SK-N-SH treated with all-trans-retinoic acid at 6 μM for 48 hours (cell line): Measurements from ENCODE around the gene UNC119B.

Source experiments
- GLIS3 ChIP-seq: fragments of 250-450 bp; sonication (Bioruptor Pico); IDR thresholded peaks from 2 replicates; pipeline ENCODE4 v1.5.0; 2020; ENCODE audit warnings: mild to moderate bottlenecking, moderate library complexity
- ZFP30 ChIP-seq: fragments of 450-650 bp; formaldehyde crosslinking; IDR thresholded peaks from 2 replicates; pipeline ENCODE4 v1.5.0; 2022; ENCODE audit warnings: mild to moderate bottlenecking, moderate library complexity
- ZNF70 ChIP-seq: fragments of 450-650 bp; formaldehyde crosslinking; IDR thresholded peaks from 2 replicates; pipeline ENCODE4 v1.5.0; 2020; ENCODE audit warnings: mild to moderate bottlenecking, moderate library complexity
- TF ChIP-seq, protein P1 (sequence below): fragments of 250-450 bp; sonication (Bioruptor Pico); IDR thresholded peaks from 2 replicates; pipeline ENCODE4 v1.5.1; 2020; ENCODE audit warnings: low read depth, mild to moderate bottlenecking, moderate library complexity

DNA sequence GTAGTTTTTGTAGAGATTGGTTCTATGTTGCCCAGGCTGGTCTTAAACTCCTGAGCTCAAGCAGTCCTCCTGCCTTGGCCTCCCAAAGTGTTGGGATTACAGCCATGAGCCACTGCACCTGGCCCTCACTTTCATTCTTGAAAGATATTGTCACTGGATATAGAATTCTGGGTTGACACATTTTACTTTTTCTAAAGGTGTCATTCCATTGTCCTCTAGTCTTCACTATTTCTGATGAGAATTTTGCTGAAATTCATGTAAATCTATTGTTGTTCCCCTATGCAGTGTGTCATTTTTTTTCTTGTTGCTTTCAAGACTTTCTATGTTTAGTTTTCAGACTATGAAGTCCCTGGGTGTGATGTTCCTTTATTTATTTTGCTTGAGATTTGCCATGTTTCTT, 44.5 kb downstream of the UNC119B start:
- no peak for TF ChIP-seq ZFP30 (CRISPR knock-in tag)
- TF ChIP-seq, protein P1, sequence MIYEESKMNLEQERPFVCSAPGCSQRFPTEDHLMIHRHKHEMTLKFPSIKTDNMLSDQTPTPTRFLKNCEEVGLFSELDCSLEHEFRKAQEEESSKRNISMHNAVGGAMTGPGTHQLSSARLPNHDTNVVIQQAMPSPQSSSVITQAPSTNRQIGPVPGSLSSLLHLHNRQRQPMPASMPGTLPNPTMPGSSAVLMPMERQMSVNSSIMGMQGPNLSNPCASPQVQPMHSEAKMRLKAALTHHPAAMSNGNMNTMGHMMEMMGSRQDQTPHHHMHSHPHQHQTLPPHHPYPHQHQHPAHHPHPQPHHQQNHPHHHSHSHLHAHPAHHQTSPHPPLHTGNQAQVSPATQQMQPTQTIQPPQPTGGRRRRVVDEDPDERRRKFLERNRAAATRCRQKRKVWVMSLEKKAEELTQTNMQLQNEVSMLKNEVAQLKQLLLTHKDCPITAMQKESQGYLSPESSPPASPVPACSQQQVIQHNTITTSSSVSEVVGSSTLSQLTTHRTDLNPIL (CRISPR knock-in tag): no peak
- TF ChIP-seq ZNF70 (CRISPR knock-in tag): no peak
- TF ChIP-seq GLIS3: no peak
